Fibroblast of mammary gland (primary cell): ENCODE data around the gene FSTL4.

Experiments used
- DNase-seq: peaks from one replicate; pipeline ENCODE4 v3.0.0-alpha.2; 2010; ENCODE audit warnings: low read depth
- H3K4me3 ChIP-seq: 2 replicates; pipeline ENCODE4 v1.5.1; 2011; ENCODE audit warnings: low read depth, mild to moderate bottlenecking, low read length, moderate library complexity; ENCODE audit not compliant: control insufficient read depth
- TF ChIP-seq, protein P1 (sequence below): conservative IDR thresholded peaks from 2 replicates; pipeline ENCODE4 v1.5.1; 2011; ENCODE audit warnings: low read depth, low read length, inconsistent platforms; ENCODE audit not compliant: control insufficient read depth, insufficient read depth

The FSTL4 gene

DNA sequence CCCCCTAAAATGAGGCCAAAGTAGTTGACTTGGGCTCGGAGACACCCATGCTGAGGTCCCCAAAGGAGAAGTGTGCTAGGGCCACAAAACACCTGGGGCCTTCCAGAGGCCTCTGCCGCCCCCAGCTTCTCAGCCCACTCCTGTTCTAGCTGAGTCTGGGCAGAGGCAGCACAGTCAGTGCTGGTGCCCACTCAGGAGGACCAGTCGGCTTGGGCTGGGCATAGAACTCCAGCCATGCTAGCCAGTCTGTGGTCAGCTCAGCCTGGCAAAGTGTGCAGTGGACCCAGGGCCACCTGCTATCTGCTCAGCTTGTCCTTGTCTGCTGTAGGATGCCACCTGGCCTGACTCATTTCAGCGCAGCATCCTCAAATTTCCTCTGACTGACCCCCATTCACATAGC lies 254.6 kb downstream of the FSTL4 start:
- no peak overlapping the region for H3K4me3 ChIP-seq
- DNase-seq = no peak
- TF ChIP-seq, protein P1, sequence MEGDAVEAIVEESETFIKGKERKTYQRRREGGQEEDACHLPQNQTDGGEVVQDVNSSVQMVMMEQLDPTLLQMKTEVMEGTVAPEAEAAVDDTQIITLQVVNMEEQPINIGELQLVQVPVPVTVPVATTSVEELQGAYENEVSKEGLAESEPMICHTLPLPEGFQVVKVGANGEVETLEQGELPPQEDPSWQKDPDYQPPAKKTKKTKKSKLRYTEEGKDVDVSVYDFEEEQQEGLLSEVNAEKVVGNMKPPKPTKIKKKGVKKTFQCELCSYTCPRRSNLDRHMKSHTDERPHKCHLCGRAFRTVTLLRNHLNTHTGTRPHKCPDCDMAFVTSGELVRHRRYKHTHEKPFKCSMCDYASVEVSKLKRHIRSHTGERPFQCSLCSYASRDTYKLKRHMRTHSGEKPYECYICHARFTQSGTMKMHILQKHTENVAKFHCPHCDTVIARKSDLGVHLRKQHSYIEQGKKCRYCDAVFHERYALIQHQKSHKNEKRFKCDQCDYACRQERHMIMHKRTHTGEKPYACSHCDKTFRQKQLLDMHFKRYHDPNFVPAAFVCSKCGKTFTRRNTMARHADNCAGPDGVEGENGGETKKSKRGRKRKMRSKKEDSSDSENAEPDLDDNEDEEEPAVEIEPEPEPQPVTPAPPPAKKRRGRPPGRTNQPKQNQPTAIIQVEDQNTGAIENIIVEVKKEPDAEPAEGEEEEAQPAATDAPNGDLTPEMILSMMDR = no peak

DNA sequence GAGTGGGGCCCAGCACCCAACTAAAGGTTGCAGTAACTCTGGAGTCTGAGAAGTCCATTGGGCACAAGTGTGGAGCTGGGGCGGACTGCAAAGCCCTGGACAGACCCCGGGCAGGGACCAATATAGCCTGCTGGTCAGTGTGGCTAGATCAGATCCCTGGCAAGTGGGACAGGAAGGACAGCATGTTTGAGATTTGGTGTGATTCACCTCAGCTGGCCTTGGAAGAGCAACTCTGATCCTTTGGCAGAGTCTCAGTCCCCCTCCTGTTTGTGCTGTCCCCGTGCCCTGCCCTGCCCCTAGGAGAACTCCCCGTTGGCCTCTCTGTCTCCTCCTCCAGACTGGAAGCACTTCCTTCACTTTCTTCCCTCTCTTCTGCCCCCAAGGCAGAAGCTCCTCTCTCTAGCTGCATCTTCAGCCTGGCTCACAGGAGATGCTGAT lies 255.3 kb downstream of the FSTL4 start:
- TF ChIP-seq, protein P1 = no peak
- no peak for DNase-seq
- no peak overlapping the region for H3K4me3 ChIP-seq

DNA sequence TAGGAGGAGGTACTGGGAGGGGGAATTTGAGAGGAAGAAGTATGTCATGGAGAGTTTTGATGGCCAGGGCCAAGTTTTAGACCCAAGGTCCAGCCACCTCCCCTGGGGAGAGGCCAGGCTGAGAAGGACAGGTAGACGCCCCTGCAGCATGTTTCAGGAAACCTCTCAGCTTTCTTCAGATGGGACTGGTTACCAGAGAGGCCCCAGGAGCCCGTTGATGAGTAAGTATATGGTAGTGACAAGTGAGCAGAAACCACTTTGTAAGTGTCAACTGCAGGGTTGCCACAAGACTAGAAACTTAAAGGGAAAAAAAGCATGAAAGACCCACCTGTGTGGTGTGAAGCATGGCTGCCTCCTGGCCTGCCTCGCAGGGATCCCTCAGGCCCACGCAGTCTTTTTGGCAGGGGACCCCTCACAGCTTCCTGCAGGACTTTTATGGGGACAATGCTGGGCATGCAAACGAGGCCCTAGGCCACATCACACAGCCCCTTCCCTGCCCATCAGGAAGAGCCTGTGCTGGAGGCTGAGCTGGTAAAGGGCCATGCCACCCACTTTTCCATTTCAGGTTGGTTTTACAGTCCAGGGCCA lies 255.9 kb downstream of the FSTL4 start:
- DNase-seq = no peak
- TF ChIP-seq, protein P1 = no peak
- no peak overlapping the region for H3K4me3 ChIP-seq

DNA sequence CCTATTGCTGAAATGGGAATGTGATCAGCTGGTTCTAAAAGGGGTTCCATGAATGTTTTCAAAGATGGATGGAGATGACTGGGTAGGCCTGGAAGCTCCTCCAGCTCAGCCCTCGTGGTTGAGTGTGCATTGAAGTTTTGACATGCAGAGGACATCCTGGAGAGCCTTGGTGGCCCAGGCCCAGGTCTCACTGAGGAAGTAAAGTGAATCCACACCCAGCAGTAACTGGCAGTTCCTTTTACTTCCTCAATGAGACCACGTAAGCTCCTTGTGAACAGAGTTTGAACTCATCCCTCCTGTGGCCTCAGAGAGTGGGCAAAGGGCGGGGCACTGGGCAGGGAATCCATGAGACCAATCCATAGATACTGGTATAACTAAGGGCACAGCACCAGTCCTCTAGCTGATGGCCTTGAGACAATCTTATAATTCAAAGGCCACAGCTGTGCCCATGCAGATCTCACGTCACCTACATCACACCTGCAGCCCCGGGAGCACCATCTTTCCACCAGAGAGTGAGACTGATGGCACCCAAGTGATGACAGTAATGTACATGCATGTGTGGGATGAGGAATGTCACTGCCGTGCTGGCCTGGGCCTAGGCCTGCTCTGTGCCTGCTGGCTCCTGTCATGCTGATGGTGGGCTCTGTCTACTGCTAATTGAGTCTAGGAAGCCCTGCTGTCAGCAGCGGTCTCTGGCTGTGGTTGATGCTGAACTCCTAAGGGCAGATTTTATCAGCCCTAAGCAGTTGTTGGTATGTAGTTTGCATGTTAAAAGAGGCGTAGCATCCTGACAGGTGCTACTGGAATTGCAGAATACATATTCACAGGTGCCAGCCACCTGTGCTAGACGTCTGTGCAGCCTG lies 257.8 kb downstream of the FSTL4 start:
- no peak for DNase-seq
- TF ChIP-seq, protein P1 = no peak
- H3K4me3 ChIP-seq = no peak overlapping the region

DNA sequence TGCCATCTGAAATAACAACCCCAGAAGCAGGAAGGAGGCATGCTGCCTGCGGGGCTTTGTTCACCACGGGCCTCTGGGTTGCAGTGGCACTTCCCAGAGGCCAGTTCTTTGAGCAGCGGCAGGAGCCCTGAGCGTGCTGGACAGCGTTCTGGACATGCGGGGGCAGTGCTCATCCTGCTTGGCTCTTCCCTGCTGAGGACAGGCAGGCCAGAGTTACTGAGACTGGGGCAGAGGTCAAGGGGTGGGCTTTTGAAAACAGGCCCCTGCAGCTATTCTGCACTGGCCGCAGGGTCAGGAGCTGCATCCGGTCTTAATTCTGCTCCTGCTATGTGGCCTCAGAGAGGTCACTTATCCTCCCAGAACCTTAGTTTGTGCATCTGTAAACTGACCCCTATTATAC lies 258.6 kb downstream of the FSTL4 start:
- no peak overlapping the region for H3K4me3 ChIP-seq
- TF ChIP-seq, protein P1 = no peak
- DNase-seq = no peak

DNA sequence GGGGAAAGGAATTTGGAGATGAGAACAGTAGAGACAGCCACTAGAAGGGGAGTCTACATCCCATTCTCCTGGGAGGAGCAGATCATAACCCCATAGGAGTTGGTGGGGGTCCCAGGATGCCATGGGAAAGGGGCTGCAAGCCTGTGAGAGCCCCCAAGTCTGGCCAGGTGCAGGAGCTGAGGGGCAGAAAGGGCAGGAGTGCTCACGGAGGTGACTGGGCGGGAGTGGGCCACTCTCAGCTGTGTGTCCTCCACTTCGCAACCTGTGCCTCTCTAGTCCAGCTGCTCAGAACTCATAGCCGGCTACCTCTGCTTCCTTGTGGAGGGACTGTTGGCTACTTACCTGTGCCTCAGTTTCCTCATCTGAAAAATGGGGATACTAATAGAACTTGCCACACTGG lies 263.9 kb downstream of the FSTL4 start:
- no peak overlapping the region for H3K4me3 ChIP-seq
- DNase-seq = no peak
- TF ChIP-seq, protein P1 = no peak
